GM10266 (cell line): ENCODE results near the gene IP6K1.
A peak's percentile ranks its signal among the peaks of the same experiment; 100 is the strongest.

Source experiments
- DNase-seq: peaks from one replicate; pipeline ENCODE4 v3.0.0; 2012; ENCODE audit errors: extremely low spot score
- CTCF ChIP-seq: IDR thresholded peaks from 2 replicates; pipeline ENCODE4 v1.5.1; 2012; ENCODE audit warnings: mild to moderate bottlenecking, low read depth; ENCODE audit not compliant: control insufficient read depth, insufficient read depth; ENCODE audit errors: missing control alignments

The IP6K1 gene

DNA sequence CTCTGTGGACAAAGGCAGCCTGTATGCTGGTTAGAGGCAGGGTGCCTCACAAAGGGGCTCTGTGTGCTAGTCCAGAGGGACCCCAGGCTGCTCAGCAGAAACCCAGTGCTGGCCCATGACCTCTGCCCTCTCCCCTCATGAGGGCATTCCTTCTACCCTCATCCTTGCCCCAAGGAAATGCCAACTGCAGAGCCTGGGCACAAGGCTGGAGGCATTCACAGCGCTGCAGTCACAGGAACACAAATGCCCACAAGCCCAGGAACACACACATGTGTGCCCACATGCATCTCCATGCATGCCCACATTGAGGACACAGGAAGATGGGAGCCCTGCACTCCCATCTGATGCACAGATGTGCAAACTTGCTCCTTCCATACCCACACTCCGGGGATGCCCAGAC, 20.5 kb upstream of the IP6K1 start:
- DNase-seq, result no peak
- no peak for TF ChIP-seq CTCF

DNA sequence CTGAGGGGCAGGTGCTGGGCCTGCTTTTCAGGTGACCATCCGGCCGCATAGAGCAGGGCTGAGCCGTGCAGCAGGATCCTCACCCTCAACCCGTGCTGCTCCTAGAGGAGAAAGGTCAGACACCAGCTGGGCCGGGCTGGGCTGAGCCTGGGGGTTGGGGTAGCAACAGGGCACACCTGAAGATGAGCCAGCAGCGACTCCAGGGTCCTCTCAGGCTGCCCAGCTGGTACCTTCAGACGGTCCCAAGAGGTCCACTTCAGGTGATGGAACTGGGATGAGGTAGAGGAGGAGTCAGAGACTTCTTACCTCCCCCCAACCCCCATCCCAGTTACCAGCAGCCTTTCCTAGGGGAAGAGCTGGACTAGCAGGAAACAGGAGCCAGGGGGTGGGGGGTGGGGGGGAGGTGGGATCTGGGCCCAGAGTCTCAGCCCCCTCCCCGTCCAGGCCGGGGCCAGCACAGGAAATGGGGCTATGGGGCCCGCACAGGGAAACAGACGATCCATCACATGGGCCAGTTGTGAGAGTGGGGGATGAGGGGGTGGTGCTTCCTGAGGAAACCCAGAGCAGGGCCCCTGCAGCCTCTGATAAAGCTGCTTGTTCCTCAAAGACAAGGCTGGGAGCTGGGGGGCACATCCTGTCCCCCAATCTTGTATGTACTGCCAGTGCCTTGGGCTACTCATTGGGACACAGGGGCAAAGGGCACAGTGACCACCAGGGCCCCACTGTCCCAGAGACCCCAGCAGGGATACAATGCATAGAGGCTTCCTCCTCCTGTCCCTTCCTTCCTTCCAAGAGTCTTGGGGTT, 19.8 kb upstream of the IP6K1 start:
- peak; percentile 70 for DNase-seq
- TF ChIP-seq CTCF, result no peak

- no peak for TF ChIP-seq CTCF
- DNase-seq, result no peak
Measured at GRCh38 chr3:49805367-49805782, 19.0 kb upstream of the IP6K1 start.

- no peak for DNase-seq
- no peak for TF ChIP-seq CTCF
Measured at GRCh38 chr3:49804141-49805041, 18.0 kb upstream of the IP6K1 start.

DNA sequence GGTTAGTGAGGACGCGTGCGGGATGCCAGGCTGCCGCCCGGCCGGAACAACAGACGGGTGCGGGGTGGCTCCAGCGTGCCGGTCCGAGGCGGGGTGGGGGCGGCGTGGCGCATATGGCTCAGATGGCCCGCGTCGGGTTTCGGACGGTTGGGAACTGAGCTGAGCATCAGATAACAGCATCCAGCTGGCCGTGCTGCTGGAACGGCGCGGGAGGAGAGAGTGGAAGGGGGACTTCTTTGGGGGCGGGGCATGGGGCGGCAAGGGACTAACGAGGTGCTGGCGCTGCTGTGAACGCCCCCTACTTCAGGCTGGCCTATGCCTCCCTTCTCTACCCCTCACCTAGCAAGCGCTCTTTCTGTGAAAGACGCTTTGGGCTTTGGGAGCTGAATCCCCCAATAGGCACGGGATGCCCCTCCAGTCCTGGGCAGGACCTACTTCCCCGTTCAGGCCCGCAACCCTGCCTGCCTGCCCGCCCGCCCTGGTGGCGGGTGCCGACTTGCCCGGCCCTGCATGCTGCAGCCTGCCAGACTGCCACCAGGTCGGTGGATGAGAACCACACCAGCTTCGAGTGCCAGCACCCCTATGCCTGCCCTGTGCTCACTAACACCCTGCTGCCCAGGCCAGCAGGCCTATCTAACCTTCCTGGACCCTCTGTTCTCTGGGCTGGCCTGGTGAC, 17.3 kb upstream of the IP6K1 start:
- DNase-seq, result no peak
- no peak for TF ChIP-seq CTCF

DNA sequence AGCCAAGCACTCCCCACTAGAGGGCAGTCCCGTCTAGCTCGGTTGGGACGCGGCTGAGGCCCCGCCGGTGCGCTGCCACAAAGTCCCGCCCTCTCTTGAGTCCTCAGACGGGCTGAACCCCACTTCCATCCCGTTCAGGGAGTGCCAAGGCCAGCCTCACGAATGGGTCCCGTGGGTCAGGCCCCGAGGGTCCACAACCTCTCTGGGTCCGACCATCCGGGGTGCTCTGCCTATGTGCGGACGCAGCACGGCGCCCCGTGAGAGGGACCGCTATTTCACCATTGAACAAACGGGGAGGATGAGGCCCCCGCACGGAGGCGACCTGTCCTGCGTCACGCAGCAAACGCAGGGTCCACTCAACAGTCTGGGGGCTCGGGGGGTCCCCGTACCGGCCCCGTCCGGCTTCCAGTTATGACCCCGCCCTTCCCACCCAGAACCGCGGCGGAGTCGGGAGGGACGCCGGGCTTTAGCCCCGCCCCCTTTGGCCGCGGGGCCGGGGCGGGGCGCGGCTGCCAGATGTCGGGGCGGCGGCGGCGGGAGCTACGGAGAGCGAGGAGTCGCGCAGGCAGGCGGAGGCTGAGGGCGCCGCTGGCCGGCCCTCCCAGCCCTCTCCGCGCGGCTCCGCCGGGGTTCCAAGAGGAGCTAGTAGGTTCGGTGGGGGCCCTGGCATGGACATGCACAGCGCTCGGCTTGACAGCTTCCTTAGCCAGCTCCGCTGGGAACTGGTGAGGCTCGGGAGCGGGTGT, 16.6 kb upstream of the IP6K1 start, which contains the start of gene INKA1:
TSS of gene INKA1 (plus strand) at position 543 of the 746 bp plus-strand sequence. CDS start at position 675, 132 bp downstream.
- DNase-seq, result peak; percentile 90
- peak; percentile 95 for TF ChIP-seq CTCF
